ENCODE data around the gene KCNK17.
"Not testable (repeated sequence)": the region's sequence is repeated elsewhere in the genome, so short reads cannot be mapped to it uniquely, and the experiment has no call there.

Gene KCNK17

GRCh38 chr6:39302011-39302410, 12.2 kb downstream of the KCNK17 start:
- no peaks in the 10 kb centered on the region for H3K4me1 ChIP-seq (ENCODE audit: insufficient read depth, low read length)
- no peaks in the 10 kb centered on the region for H3K36me3 ChIP-seq (ENCODE audit: insufficient read depth, low read length)
- no peak overlapping the region for H3K9ac ChIP-seq (ENCODE audit: low read depth, low read length)
- no peaks in the 10 kb centered on the region for H3K9me3 ChIP-seq (ENCODE audit: control insufficient read depth, insufficient read depth, low read length)

- Histone ChIP-seq H3K36me3 (ENCODE audit: insufficient read depth, low read length) (no peaks in the 10 kb centered on the region), H3K9me3 (ENCODE audit: control insufficient read depth, insufficient read depth, low read length) (no peaks in the 10 kb centered on the region), H3K9ac (ENCODE audit: low read depth, low read length) (no peak overlapping the region), H3K4me1 (ENCODE audit: insufficient read depth, low read length) (no peaks in the 10 kb centered on the region)
Measured at GRCh38 chr6:39301606-39302005, 12.6 kb downstream of the KCNK17 start.

- Histone ChIP-seq H3K36me3 (ENCODE audit: insufficient read depth, low read length) (no peaks in the 10 kb centered on the region), H3K9ac (ENCODE audit: low read depth, low read length) (no peak overlapping the region), H3K4me1 (ENCODE audit: insufficient read depth, low read length) (no peaks in the 10 kb centered on the region; the same call in 1 of the 2 replicates), H3K9me3 (ENCODE audit: control insufficient read depth, insufficient read depth, low read length) (no peaks in the 10 kb centered on the region)
Measured at GRCh38 chr6:39300739-39301138, 13.5 kb downstream of the KCNK17 start.

- Histone ChIP-seq H3K9ac (ENCODE audit: low read depth, low read length) (no peak overlapping the region), H3K4me1 (ENCODE audit: insufficient read depth, low read length) (peaks cover 5% of the 10 kb centered on the region; the same call in 1 of the 2 replicates), H3K36me3 (ENCODE audit: insufficient read depth, low read length) (no peaks in the 10 kb centered on the region), H3K9me3 (ENCODE audit: control insufficient read depth, insufficient read depth, low read length) (no peaks in the 10 kb centered on the region)
Measured at GRCh38 chr6:39298061-39298460, 16.2 kb downstream of the KCNK17 start.

GRCh38 chr6:39296745-39297640, 17.2 kb downstream of the KCNK17 start:
- peaks cover 11% of the 10 kb centered on the region for H3K4me1 ChIP-seq (ENCODE audit: insufficient read depth, low read length)
- H3K9me3 ChIP-seq (ENCODE audit: control insufficient read depth, insufficient read depth, low read length): no peaks in the 10 kb centered on the region
- H3K9ac ChIP-seq (ENCODE audit: low read depth, low read length): no peak overlapping the region
- H3K36me3 ChIP-seq (ENCODE audit: insufficient read depth, low read length): no peaks in the 10 kb centered on the region

DNA sequence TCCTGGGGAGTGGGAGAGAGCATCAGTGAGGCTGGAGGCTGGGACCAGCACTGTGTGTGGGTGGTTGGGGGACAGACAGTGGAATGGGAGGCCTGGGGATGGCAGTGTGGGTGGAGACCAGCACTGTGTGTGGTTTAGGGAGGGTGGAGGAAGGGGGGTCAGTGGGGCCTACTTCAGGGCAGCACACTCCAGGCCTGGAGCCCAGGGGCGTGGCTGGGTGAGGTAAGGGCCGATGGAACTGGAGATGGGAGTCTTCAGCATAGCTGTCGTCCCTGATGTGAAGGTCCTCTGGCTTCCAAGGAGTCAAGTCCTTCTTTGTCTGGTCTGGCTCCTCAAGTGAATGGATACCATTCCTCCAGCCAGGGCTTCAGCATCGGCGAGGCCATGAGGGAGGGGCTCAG, 18.6 kb downstream of the KCNK17 start:
- Histone ChIP-seq H3K4me1 (ENCODE audit: insufficient read depth, low read length) (peaks cover 20% of the 10 kb centered on the region), H3K9me3 (ENCODE audit: control insufficient read depth, insufficient read depth, low read length) (no peaks in the 10 kb centered on the region), H3K36me3 (ENCODE audit: insufficient read depth, low read length) (no peaks in the 10 kb centered on the region), H3K9ac (ENCODE audit: low read depth, low read length) (no peak overlapping the region)

- Histone ChIP-seq H3K9me3 (ENCODE audit: control insufficient read depth, insufficient read depth, low read length) (no peaks in the 10 kb centered on the region), H3K9ac (ENCODE audit: low read depth, low read length) (no peak overlapping the region), H3K36me3 (ENCODE audit: insufficient read depth, low read length) (no peaks in the 10 kb centered on the region), H3K4me1 (ENCODE audit: insufficient read depth, low read length) (peaks cover 20% of the 10 kb centered on the region)
Measured at GRCh38 chr6:39294899-39295298, 19.3 kb downstream of the KCNK17 start.

GRCh38 chr6:39294133-39294532, 20.1 kb downstream of the KCNK17 start:
- Histone ChIP-seq H3K9ac (ENCODE audit: low read depth, low read length) (no peak overlapping the region), H3K9me3 (ENCODE audit: control insufficient read depth, insufficient read depth, low read length) (no peaks in the 10 kb centered on the region), H3K4me1 (ENCODE audit: insufficient read depth, low read length) (peaks cover 25% of the 10 kb centered on the region), H3K36me3 (ENCODE audit: insufficient read depth, low read length) (no peaks in the 10 kb centered on the region)

GRCh38 chr6:39292637-39293036, 21.6 kb downstream of the KCNK17 start:
- H3K4me1 ChIP-seq (ENCODE audit: insufficient read depth, low read length): peaks cover 26% of the 10 kb centered on the region
- no peaks in the 10 kb centered on the region for H3K36me3 ChIP-seq (ENCODE audit: insufficient read depth, low read length)
- H3K9me3 ChIP-seq (ENCODE audit: control insufficient read depth, insufficient read depth, low read length): no peaks in the 10 kb centered on the region
- no peak overlapping the region for H3K9ac ChIP-seq (ENCODE audit: low read depth, low read length)

DNA sequence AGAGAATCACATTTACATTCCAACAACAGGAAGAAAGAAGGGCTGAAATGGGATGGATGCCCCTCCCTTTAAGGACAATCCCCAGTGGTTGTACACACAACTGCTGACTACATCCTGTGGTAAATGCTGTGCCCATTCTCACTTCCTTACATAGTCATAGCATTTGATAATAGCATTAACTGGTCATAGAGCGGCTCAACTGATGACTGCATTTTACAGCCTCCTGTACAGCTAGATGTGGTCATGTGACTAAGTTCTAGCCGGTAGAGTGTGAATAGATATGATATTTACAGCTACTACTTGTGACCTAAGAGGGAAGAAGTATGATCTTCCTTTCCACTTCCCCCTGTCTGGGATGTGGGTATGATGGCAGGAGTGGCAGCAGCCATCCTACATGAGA, 24.7 kb downstream of the KCNK17 start:
- Histone ChIP-seq H3K36me3 (ENCODE audit: insufficient read depth, low read length) (no peaks in the 10 kb centered on the region), H3K9ac (ENCODE audit: low read depth, low read length) (no peak overlapping the region), H3K9me3 (ENCODE audit: control insufficient read depth, insufficient read depth, low read length) (no peaks in the 10 kb centered on the region), H3K4me1 (ENCODE audit: insufficient read depth, low read length) (peaks cover 20% of the 10 kb centered on the region; the same call in 1 of the 2 replicates)

GRCh38 chr6:39287601-39288000, 26.6 kb downstream of the KCNK17 start:
- H3K36me3 ChIP-seq (ENCODE audit: insufficient read depth, low read length): no peaks in the 10 kb centered on the region

DNA sequence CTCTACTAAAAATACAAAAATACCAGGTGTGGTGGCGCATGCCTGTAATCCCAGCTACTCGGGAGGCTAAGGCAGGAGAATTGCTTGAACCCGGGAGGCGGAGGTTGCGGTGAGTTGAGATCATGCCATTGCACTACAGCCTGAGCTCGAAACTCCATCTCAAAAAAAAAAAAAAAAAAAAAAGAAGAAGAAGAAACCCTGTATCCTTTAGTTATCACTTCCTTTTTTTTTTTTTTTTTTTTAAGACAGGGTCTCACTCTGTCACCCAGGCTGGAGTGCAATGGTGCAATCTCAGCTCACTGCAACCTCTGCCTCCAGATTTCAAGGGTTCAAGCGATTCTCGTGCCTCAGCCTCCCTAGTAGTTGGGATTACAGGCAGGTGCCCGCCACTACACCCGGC, 27.6 kb downstream of the KCNK17 start:
- not testable (repeated sequence) for H3K36me3 ChIP-seq (ENCODE audit: insufficient read depth, low read length); H3K9ac ChIP-seq (ENCODE audit: low read depth, low read length)
- peaks cover 13% of the 10 kb centered on the region; the same call in 1 of the 2 replicates for H3K4me1 ChIP-seq (ENCODE audit: insufficient read depth, low read length)

More at GRCh38 chr6:39287601-39288000, 26.6 kb downstream of the KCNK17 start:
- H3K9me3 ChIP-seq (ENCODE audit: control insufficient read depth, insufficient read depth, low read length): no peaks in the 10 kb centered on the region
- no peak overlapping the region for H3K9ac ChIP-seq (ENCODE audit: low read depth, low read length)
- peaks cover 20% of the 10 kb centered on the region; the same call in 1 of the 2 replicates for H3K4me1 ChIP-seq (ENCODE audit: insufficient read depth, low read length)

DNA sequence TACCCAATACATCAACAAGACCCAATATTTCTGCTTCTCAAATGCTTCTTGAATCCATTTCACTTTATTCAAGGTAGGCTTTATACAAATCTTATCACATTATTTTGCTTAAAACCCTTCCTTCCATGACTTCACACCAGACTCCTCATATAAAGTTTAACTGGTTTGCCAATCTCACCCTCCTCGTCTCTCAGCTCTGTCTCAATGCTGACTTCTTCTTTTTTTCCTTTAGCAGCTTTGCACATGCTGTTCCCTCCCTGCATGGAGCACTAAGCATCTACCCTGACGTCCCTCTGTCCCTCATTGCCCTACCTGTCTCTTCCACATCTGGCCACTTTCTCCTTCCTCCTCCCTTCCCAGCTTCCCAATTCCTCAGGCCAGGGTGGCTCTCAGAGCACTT, 31.4 kb downstream of the KCNK17 start:
- no peaks in the 10 kb centered on the region for H3K9me3 ChIP-seq (ENCODE audit: control insufficient read depth, insufficient read depth, low read length)
- no peaks in the 10 kb centered on the region for H3K36me3 ChIP-seq (ENCODE audit: insufficient read depth, low read length)
- peaks cover 10% of the 10 kb centered on the region; the same call in 1 of the 2 replicates for H3K4me1 ChIP-seq (ENCODE audit: insufficient read depth, low read length)
- no peak overlapping the region for H3K9ac ChIP-seq (ENCODE audit: low read depth, low read length)

More for the DNA sequence above, 27.6 kb downstream of the KCNK17 start:
- not testable (repeated sequence) for H3K9me3 ChIP-seq (ENCODE audit: control insufficient read depth, insufficient read depth, low read length)

DNA sequence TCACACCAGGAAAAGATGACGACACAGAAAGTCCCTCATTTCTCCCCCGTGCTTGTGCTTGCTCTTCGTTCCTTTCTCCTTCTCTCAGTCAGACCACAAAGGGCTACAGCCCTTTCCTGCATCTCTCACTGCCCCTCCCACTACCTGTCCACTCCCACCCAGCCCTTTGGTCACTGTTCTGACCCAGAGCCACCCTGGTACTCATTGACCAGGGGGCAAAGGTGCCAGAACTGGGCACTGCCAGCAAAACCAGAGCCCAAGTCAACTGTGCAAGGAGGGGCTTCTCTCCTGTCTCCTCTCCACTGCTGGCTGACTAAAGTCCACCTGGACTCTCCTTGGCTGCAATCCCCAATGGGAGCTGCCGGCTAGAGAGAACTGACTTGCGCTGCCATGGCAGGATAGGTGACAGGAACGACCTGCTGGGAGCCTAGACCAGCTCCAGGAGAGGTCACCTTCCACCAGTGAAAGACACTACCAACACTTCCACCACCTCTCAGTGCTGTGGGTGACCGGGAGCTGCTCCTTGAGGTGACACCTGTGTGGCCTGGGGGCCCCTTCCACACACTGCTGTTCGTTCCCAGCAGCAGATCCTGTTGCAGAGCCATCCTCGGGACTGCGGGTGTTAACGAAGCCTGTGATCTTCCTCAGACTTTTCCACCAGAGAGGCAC, 32.8 kb downstream of the KCNK17 start:
- no peak overlapping the region for H3K9ac ChIP-seq (ENCODE audit: low read depth, low read length)
- peaks cover 10% of the 10 kb centered on the region; the same call in 1 of the 2 replicates for H3K4me1 ChIP-seq (ENCODE audit: insufficient read depth, low read length)
- H3K9me3 ChIP-seq (ENCODE audit: control insufficient read depth, insufficient read depth, low read length): no peaks in the 10 kb centered on the region; the same call in 1 of the 2 replicates
- no peaks in the 10 kb centered on the region for H3K36me3 ChIP-seq (ENCODE audit: insufficient read depth, low read length)
